SK-MEL-5 (cell line): ENCODE results near the gene NALCN. TPM values are rescaled to one million over a fixed set of nuclear protein-coding genes. Genes with fewer than 3 reads are reported as not detected.

Experiments
- DNase-seq: peaks from one replicate; pipeline ENCODE4 v3.0.0-alpha.2; 2016; ENCODE audit warnings: low read depth, low spot score
- in situ Hi-C: cut with HindIII; loops from 2 replicates; pipeline ENCODE4 v1.10.0; 2016; ENCODE audit warnings: low sequenced_read_pairs, high pct_unique_total_duplicates, low pct_unique_long_range_greater_than_20kb
- total RNA-seq: library from RNA; depleted of rRNA; stranded (reverse); fragments of >200 nt; shearing (Covaris generic); gene quantifications from 2 replicates; pipeline ENCODE4 v1.2.3, GENCODE V29; 2014

The NALCN gene
- total RNA-seq, 1 experiment from 2014 or later: 0.24 TPM

DNA sequence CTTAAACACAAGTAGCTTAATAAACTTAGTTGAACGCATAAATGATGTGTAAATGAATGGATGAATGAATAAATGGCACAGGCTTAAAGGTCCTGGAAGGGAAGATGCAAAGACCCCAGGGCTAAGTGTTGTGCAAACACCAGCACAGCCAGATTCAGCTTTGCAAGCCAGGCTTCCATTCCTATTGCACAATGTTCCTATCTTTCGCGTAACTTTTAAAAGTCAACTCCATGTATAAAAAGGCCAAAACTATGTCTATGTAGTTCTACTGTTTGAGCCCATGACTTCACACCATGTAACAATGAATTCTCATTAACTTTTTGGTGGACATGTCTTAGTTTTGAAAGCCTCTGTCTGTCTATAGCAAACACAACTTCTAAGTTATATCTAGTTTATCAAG, 226.0 kb downstream of the NALCN start:
- no peak for DNase-seq
- in situ Hi-C loops: no loop called here

DNA sequence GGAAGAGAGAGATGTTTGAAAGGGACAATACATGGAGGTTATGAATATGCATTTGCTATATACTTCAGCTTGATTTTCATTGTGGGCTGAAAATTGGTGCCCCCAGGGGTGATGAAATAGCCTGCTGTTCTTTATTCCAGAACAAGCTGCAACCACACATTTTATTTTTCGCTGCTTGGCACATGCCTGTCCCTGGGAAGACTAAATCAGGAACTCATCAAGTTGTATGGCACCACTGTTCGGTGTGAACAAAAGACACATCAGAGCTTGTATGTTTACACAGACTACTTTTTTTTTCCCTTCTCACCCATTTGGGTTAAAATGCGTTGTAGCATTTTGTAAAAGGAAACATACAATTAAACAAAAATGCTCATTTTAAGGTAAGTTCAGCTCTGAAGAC, 230.7 kb downstream of the NALCN start:
- in situ Hi-C loops: no loop called here
- DNase-seq: no peak

DNA sequence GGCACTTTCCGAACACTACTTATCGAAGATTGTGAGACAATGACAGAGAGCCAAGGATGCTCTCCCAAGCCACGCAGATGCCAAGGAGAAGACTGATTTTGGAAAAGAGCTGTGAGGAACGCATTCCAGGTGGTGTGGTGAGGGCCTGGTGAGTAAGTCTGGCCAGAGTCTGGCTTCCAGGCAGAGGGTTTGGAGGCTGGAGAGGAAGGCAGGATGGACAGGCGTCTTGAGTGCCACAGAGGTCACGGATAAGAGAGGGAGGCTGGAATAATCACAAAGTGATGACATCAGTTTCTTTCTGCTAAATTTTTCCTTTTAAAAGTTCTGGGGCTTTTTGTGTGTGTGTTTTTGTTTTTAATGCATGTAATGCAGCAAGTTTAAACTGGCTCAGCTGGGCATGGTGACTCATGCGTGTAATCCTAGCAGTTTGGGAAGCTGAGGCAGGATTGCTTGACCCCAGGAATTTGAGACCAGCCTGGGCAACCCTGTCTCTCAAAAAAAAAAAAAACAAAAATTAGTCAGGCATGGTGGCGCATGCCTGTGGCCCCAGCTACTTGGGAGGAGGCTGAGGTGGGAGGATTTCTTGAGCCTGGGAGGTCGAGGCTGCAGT, 235.1 kb downstream of the NALCN start:
- in situ Hi-C loops: no loop called here

DNA sequence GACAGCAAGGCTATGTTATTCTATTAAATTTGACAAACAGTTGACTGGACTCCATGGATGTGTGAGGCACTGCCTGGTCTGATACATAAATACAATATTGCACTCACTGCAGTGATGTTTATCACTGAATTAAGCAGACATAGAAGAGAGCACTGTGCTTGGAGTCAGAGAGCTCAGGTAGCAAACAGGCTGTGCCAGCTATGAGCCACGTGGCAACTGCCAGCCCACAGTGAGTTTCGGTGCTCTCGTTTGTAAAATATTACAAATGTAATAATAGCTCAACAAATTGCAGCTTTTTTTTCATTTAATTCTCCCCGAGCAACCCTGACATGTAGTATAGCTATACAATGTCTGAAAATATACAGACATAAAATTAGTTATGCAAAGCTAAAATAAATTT, 237.3 kb downstream of the NALCN start:
- in situ Hi-C loops: no loop called here
- no peak for DNase-seq

More for the DNA sequence above, 235.1 kb downstream of the NALCN start:
- DNase-seq: no peak

DNA sequence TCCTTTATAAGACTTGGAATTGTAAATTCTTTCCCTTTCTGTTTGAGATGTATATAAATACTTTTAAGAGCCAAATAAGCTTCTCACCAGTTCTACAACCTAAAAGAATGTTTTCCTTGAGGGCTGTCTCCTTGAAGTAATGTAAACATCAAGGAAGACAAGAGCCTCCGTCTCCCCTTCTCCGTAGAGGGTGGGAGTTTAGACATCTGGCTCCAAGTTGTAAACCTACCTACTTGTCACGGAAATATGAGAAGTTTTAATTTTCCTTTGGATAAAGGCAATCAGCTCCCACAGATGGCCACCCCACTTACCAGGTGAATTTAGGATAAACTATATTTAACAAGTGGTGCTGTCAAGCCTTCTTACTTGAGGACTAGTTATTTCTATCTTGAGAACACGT, 237.9 kb downstream of the NALCN start:
- no peak for DNase-seq
- in situ Hi-C loops: no loop called here

DNA sequence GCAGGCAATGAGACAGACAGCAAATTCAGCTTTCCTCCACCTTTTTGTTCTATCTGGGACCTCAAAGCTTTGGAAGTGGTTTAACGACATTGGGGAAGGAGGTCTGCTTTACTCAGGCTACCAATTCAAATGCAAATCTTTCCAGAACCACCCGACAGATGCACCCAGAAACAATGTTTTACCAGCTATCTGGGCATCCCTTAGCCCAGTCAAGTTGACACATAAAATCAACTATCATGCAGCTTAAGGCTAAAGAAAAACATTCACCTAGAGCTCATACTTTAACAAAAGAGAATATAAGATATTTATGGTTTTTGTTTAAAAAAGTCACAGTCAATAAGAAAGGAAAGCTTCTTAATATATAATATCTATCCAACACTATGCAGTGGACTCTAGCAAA, 246.0 kb downstream of the NALCN start:
- DNase-seq: no peak
- in situ Hi-C loops: no loop called here

DNA sequence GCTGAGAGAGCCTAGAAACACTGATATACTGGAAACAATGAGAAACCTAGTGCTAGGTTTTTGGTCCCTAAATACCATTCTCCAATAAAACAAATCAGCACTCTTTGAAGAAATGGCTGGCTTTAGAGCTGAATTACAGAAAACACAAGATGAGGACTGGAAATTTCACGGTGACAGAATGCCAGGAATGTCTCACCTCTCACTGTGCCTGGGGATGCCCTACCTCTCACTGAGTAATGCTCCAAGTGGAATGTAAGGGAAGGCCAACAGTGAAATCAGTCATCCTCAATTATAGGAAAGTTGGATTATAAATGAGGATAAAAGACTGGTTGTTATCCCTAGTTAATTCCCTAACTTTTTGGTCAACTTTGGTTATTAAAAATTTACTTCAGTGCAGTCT, 259.0 kb downstream of the NALCN start:
- in situ Hi-C loops: no loop called here
- no peak for DNase-seq

DNA sequence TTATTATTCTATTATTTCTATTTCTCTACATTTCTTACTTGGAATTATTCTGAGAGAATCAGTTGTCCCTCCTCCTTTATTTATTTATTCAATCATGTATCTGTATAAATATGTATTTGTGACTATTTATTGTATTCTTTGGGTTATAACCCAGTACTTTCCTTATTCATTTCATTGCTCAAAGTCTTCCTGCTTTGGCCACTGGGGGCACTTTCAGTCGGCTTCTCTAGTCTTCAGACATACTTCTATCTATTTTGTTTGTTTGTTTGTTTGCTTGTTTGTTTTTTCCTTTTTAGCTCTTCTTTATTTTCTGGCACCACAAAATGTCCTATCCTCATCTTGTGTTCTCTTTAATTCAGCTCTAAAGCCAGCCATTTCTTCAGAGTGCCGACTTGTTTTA, 260.4 kb downstream of the NALCN start:
- in situ Hi-C loops: no loop called here
- peak; percentile 17 for DNase-seq

DNA sequence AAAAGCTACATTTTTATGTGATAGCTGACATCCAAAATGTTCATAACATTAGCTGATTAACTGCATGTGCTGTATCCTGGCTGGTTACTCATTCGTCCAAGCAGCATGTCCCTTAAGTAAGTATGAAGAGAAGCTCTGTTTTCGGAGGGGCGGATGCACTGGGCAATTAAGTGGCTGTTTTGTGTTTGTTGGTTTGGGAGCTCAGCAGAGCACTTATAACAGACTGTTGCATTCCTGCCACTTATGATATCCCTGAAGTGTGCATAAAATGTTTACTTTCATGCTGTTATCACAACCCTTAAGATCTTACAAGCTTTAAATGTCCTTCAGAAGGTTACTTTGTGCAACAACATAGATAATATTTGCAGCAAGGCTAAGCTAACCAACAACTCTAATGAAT, 264.1 kb downstream of the NALCN start:
- DNase-seq: no peak
- in situ Hi-C loops: no loop called here

DNA sequence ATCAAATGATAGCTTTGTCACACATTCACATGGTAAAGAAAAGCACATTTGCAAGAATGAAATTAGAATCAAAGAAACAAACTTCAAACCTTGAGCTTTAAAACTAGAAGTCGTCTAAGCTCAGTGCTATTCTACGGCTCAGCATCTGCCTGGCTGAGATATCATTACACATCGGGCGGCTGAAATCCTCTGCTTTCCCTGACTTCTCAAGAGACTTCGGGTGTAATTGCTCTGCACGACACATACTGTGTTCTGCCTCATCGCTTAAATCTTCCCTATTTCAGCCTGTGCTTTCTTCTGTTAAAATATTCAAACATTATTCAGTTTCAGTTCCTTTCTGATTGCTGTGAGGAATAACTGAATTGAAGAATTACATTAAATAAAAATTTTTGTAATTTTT, 265.3 kb downstream of the NALCN start:
- in situ Hi-C loops: no loop called here
- no peak for DNase-seq

DNA sequence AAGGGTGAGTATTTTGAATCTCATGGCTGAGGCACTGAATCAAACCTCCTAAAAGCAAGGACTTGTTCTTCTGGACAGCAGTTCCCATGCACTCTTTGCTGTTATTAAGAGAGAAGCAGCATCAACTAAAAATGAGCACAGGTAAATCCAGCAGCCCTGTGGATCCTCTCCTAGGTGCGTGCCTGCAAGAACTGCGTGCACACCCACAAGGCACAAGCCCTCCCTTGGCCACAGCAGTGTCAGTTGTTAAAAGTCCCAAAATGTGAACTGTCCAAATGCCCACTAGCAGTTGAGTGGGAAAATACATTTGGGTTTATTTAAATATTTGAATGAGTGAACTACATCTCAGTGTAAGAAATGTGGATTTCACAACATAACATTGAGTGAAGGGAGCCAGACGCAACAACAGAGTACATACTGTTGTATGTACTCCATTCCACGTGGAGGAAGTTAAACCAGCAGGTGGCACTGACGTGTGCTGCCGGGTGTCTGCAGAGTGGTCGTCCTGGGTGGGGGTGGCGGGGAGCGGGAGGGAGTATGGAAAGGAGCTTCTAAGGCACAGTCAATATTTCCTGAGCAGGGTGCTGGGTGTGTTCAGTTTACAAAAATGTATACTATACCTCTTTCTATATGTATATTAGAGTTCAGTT, 266.4 kb downstream of the NALCN start:
- in situ Hi-C loops: no loop called here
- peak; percentile 47 for DNase-seq

DNA sequence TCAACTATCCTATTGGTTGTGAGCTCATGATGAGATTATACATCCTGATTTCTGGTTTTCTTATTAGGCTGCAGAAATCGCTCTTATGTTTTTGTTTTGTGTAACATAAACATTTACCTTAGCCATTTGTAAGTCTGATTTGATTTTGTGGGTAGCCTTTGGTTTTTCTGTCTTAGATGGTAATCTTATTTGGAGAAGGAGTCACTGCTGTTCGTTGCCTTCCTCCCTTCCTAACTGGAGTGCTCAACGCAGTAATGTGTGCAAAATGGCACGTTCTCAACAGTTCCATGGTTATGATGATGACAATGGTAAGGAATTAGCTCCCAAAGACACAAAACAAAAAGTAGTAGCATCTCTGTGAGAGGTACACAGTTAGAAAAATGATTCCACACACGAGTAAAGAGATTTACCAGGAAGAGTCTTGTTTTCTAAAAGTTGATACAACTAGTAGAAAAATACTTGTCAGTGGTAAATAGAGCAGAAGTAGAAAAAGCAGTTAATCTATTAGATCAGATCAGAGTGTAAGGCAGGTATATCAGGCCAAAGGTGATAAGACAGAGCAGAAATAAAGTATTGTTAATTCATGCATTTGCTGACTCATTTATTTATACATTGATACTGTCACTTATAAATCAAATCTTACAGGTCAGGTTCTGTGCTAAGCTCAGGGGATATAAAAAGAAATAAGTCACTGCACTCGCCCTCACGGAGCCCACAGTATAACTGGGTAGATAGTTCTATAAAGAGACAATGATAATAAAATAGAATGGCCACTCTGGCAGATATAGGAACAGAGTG, 270.0 kb downstream of the NALCN start:
- DNase-seq: no peak
- in situ Hi-C loops: no loop called here

DNA sequence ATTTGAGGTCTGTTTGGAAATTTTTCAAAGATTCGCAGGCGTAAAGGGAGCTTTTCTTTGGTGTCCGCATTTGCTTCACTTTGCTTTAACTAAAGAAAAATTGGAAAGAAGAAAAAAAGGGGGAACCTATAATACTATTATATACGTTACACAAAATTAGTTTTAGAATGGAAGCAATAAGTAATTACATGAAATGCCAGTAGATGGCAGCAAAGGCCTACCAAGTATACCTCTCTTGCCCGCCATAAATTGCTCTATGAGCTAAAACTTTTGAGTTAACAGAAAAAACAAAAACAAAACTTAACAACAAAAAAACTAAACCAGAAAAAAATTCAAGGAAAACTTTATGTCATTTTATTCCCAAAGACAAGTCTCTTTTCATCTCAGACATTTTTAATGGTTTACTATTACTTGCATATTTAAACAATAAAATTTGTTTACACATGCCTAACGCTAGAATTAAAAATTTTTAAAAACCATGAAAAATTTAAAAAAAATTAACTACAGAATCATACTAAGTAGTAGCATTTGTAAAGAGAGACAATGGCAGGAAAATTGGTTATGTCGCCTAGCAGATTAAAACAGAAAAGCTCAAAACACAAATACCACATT, 271.4 kb downstream of the NALCN start:
- in situ Hi-C loops: no loop called here
- DNase-seq: peak; percentile 61

DNA sequence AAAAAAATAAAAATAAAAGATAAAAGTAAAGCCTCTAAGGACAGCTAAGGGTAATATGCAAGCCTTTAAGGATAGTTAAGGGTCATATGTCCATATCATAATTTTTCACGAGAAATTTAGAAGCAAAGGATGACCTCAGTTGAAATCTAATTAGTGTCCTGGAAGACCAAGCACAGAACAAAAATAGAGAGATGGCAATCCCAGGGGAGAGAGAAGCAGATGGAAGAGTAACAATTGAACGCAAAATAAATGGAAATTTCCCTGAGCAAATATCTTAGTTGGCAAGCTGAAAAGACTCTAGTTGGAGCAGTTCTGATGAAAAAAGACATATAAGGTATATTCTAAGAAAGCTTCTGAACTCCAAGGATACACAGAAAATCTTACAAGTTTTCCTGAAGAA, 275.4 kb downstream of the NALCN start:
- in situ Hi-C loops: no loop called here
- no peak for DNase-seq

DNA sequence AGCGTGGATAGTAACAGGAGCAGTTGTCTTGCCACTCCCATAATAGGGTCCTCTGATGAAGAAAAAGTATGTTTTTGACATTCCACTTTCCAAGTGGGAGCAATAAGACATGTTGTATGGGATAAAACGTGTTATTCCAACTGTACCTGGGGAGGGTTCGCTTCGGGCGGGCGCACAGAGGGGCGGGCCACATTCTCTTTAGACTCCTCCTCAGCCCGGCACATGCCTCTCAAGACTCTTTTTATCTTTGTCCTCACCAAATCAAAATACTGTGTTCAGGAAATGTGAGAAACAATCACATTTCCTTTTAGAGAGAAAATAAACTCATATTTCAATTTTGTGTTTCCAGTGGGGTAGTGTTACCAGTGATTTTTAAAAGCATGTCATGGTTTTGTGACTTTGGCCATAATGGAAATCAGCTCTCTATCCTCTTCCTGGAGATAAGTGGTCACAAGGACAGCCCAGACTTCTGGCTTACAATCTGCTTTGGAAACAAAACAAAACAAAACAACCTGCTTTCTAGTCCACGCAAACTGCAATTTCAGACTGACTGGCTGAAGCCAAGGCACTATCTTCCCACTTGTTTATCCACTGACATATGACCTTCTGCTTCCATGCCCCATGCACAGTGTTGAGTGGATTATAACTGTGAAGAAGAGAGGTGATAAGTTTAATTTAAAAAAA, 276.1 kb downstream of the NALCN start:
- no peak for DNase-seq
- in situ Hi-C loops: no loop called here

DNA sequence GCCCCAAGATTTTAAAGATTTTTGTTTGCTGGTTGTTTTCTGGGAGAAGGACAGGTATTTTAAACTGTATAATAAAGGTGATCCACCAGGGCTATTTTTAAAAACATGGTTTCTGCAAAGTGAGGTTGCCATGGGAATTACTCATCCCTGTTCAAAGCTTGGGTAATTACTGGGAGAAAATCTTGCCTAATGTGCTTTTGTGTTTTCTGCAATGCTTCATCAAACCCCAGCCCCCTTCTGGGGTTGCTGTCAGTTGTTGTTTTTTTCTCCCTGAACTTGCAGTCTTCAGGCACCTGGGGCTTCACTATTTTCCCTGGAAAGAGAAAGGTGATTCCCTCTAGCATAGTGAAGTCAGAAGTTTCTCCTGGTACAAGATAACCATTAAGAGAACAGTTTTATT, 277.2 kb downstream of the NALCN start:
- in situ Hi-C loops: no loop called here
- no peak for DNase-seq

DNA sequence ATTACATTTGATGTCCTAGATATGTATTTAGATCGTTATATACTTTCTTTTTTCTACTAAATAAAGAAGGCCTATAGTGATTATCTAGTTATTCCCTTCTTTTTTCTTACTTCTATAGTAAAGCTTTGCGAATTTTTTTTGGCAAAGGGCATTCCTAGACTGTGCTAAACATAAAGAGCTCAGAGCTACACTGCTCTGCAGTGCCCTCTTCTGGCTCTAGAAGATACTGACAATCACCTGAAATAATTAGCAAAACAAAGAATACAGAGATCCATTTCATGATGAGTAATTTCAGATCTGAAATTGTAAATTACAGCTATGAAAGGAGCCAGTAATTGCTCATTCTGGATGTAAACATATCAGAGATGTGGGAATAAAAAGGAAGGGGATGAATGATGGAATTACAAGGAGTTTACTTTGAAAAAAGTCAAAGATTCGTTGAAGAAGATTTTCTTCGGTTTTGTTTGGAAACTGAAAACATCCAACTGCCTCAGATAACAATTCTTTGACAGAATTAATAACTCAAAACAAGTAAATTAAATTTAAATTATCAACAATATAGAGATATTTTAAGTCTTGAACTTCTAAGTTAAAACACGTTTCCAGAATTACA, 288.5 kb downstream of the NALCN start:
- peak; percentile 72 for DNase-seq
- in situ Hi-C loops: no loop called here

DNA sequence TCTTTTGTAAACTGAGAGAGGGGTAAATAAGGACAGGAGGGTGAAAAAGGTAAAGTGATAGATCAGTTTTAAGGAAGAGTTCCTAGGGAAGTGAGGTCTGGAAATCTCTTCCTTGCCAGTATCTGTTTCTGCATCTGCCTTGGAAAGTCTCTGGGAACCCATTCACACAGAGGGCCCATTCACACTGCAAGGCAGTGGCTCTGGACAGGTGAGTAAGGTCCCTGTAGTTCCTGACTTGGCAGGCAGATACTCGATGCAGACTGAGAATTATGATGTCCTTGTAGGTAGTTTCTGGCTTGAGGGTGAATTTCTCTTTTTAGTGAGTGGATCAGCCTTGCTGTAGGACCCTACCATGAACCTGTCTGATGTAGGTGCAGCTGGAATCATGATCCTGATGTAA, 293.3 kb downstream of the NALCN start:
- in situ Hi-C loops: no loop called here
- no peak for DNase-seq
